Heart left ventricle (tissue), 16 donors: Measurements from ENCODE around the gene LENG1. TPM values are rescaled to one million over a fixed set of nuclear protein-coding genes. Genes with fewer than 3 reads are reported as not detected.
"Not testable (repeated sequence)": the region's sequence is repeated elsewhere in the genome, so short reads cannot be mapped to it uniquely, and the experiment has no call there.

Experiments
- ATAC-seq, 4 donors: fragments of 200-7000 bp; cut with Tn5 transposase; one replicate each; pipeline ENCODE4 v1.9.1; 2020 to 2022; ENCODE audit warnings: moderate library complexity in 4 of 4, mild to moderate bottlenecking in 3 of 4, moderate number of reproducible peaks in 1 of 4
- DNase-seq, 5 donors: peaks; one replicate each; pipeline ENCODE4 v3.0.0-alpha.2; 2020
- H3K27ac ChIP-seq, 12 donors: fragments of 200-600 bp; sonication (generic) in 4 of 12; one replicate each; pipeline versions ENCODE4 v1.5.0 to v1.8.0; 2016 to 2022; ENCODE audit warnings: mild to moderate bottlenecking in 2 of 12
- H3K27me3 ChIP-seq, 9 donors: fragments of 200-600 bp; sonication (generic) in 2 of 9; one replicate each; pipeline versions ENCODE4 v1.5.1 to v1.8.0; 2016 to 2022; ENCODE audit warnings: mild to moderate bottlenecking in 3 of 9
- H3K36me3 ChIP-seq, 9 donors: fragments of 200-600 bp; sonication (generic) in 2 of 9; one replicate each; pipeline versions ENCODE4 v1.5.0 to v1.8.0; 2018 to 2022; ENCODE audit warnings: mild to moderate bottlenecking in 2 of 9
- H3K4me1 ChIP-seq, 12 donors: fragments of 200-600 bp; sonication (generic) in 4 of 12; one replicate each; pipeline versions ENCODE4 v1.5.0 to v1.8.0; 2016 to 2022; ENCODE audit warnings: mild to moderate bottlenecking in 3 of 12
- H3K4me3 ChIP-seq, 12 donors: fragments of 200-600 bp; sonication (generic) in 4 of 12; one replicate each; pipeline versions ENCODE4 v1.5.0 to v1.8.0; 2017 to 2022; ENCODE audit warnings: mild to moderate bottlenecking in 9 of 12, moderate library complexity in 4 of 12
- H3K9me3 ChIP-seq, 12 donors: fragments of 200-600 bp; sonication (generic) in 4 of 12; one replicate each; pipeline versions ENCODE4 v1.5.0 to v1.8.0; 2016 to 2022; ENCODE audit warnings: mild to moderate bottlenecking in 1 of 12
- POLR2A ChIP-seq, 2 donors: fragments of 450-650 bp; IDR thresholded peaks; one replicate each; pipeline ENCODE4 v1.6.1; 2017; ENCODE audit warnings: antibody characterized with exemption in 2 of 2, mild to moderate bottlenecking in 2 of 2, moderate library complexity in 2 of 2
- WGBS, 4 donors: extraction: QIAGEN DNeasy Blood & Tissue Kit in 2 of 4; methylation state at CpG; one replicate each; pipeline versions ENCODE4 v1.1.5 to v1.1.7; 2013 to 2018; 5-methylcytosine and 5-hydroxymethylcytosine counted together
- intact Hi-C, 10 donors: fragments of 100-400 bp; cut with DNase I; formaldehyde crosslinking; loops; one replicate each; pipeline versions ENCODE4 v1.11.1 to v1.14.2; 2022
- polyA plus RNA-seq, 2 donors: library from polyadenylated mRNA; stranded (reverse); fragments of 200-250 nt; gene quantifications; one replicate each; pipeline ENCODE4 v1.2.3, GENCODE V29; 2013
- total RNA-seq, 9 donors: library from RNA; depleted of rRNA in 2 of 9; stranded (reverse); fragments of >200 nt in 2 of 9; fragmentation: NEBNext Ultra II Directional in 3 of 9; extraction: Animal tissue kit (Norgen Biotek cat#: 25700) in 3 of 9; gene quantifications; one replicate each; pipeline versions ENCODE4 v1.1.0 to v1.2.4, GENCODE V29; 2016 to 2023
- TF ChIP-seq, protein P1 (sequence below), 12 donors: fragments of 200-600 bp; sonication (generic) in 4 of 12; IDR thresholded peaks; one replicate each; pipeline versions ENCODE4 v1.5.0 to v1.8.0; 2018 to 2022; ENCODE audit warnings: antibody characterized with exemption in 12 of 12, mild to moderate bottlenecking in 5 of 12
- donor health status: ischemic (EF 13 %, LVEDD 7.1; RV severe dilation, severe dysfunction).
- donor health status: healthy with polysubstance abuse.
- donor health status: DM: no; HTN: yes; CAD: no.
- donor health status: DM: no; HTN: no; CAD: no.
- donor health status: ischemic (EF 25% LVEDD 6.9; RV normal size, moderate dysfunction).
- donor health status: ischemic (EF 25% LVEDD 5.7; RV mildly dilated, moderate dysfunction).
- donor health status: healthy.
- donor health status: DM: yes; HTN: yes; CAD: no.
- donor health status: ischemic (EF 35%, LVEDD 5.7; RV mildly dilated, moderate dysfunction).
- donor health status: nonischemic (EF 11% LVEDD 7.7; RV severe dilation, severe dysfunction).
- donor health status: DM: yes; HTN: yes; CAD: no.
- donor health status: PGD.
- donor health status: ischemic (EF 29% LVEDD 5.4; RV normal size, mild dysfunction).
- donor health status: nonischemic (EF 23%, LVEDD 6.1; RV moderate dilation, normal function).

LENG1 gene
- total and polyA plus RNA-seq, 11 donors = 5.4 to 18.6 (median 7.0) TPM

DNA sequence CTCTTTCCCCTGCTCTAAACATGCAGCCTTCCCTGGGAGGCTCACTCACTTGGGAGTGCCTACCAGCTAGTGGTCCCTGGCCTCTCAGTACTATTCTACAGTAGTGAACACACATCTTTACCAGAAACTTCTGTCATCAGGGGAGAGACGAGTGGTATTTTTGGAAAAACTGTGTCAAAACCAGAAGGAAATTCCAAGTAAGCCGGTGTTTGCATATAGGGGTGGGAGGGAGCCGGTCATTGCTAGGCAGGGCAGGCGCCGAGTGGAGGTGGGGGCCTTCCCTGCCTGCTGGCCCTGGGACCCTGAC is 48.1 kb upstream of the LENG1 start:
- no peaks in the 10 kb centered on the region for H3K27me3 ChIP-seq
- peaks cover 17 to 86% (median 57%) of the 10 kb centered on the region in 12 donors for H3K4me1 ChIP-seq
- 74 to 80% (median 78%) methylated on average over 5 of the region's 5 CpGs for WGBS, 4 donors
- H3K27ac ChIP-seq = peak overlapping the region in 9 of 12 donors; percentile 30 to 91 (median 56)
- DNase-seq (peak in 1 of 5 donors; percentile 71), ATAC-seq (no peak)
- intact Hi-C loops = no loop called here
- TF ChIP-seq, protein P1, sequence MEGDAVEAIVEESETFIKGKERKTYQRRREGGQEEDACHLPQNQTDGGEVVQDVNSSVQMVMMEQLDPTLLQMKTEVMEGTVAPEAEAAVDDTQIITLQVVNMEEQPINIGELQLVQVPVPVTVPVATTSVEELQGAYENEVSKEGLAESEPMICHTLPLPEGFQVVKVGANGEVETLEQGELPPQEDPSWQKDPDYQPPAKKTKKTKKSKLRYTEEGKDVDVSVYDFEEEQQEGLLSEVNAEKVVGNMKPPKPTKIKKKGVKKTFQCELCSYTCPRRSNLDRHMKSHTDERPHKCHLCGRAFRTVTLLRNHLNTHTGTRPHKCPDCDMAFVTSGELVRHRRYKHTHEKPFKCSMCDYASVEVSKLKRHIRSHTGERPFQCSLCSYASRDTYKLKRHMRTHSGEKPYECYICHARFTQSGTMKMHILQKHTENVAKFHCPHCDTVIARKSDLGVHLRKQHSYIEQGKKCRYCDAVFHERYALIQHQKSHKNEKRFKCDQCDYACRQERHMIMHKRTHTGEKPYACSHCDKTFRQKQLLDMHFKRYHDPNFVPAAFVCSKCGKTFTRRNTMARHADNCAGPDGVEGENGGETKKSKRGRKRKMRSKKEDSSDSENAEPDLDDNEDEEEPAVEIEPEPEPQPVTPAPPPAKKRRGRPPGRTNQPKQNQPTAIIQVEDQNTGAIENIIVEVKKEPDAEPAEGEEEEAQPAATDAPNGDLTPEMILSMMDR (IDR thresholded peaks at IDR 0.05) = no peak
- no peak for TF ChIP-seq POLR2A (IDR thresholded peaks at IDR 0.05)
- H3K9me3 ChIP-seq = no peaks in the 10 kb centered on the region
- H3K4me3 ChIP-seq = peak overlapping the region in 1 of 12 donors; percentile 58
- peaks cover 2 to 59% (median 55%) of the 10 kb centered on the region in 9 donors for H3K36me3 ChIP-seq

DNA sequence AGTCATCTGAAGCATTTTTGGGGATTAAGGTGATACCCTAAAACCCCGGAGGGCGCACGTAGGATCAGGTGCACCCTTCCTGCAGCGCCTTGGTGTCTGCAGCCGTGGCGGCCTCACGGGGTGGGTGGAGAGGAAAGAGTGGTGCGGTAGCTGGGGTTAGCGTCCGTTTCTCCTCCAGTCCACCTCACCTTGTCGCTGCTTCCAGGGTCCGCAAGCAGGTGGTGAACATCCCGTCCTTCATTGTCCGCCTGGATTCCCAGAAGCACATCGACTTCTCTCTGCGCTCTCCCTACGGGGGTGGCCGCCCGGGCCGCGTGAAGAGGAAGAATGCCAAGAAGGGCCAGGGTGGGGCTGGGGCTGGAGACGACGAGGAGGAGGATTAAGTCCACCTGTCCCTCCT is 47.7 kb upstream of the LENG1 start:
- peak overlapping the region in 7 of 12 donors; percentile 30 to 91 (median 50) for H3K27ac ChIP-seq

DNA sequence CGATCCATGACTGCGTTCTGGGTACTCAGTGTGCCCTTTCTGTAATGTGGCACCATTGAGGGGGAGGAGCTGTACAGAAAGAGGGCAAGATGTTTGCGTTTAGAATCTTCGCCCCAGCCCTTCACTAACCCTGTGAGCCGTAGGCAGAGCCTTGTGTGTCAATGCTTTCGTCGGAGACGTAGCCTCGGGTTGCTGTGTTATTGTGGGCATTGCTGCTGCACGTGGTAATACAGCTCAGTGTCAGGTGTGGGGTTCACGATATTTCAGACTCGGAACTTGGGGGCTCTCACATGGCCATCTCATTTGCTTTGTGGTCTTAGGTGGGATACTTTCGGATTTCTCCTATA is 47.3 kb upstream of the LENG1 start:
- 51 to 87% (median 78%) methylated on average over 4 to 13 of the region's 13 CpGs for WGBS, 4 donors
- ATAC-seq (no peak), DNase-seq (no peak)
- Histone ChIP-seq H3K36me3 (peaks cover 2 to 67% (median 63%) of the 10 kb centered on the region in 9 donors), H3K27me3 (no peaks in the 10 kb centered on the region), H3K9me3 (no peaks in the 10 kb centered on the region), H3K27ac (peak overlapping the region in 6 of 12 donors; percentile 30 to 91 (median 56)), H3K4me1 (peaks cover 23 to 94% (median 65%) of the 10 kb centered on the region in 12 donors), H3K4me3 (peak overlapping the region in 1 of 12 donors; percentile 58)
- intact Hi-C loops = no loop called here
- TF ChIP-seq, protein P1 (IDR thresholded peaks at IDR 0.05) = no peak
- TF ChIP-seq POLR2A (IDR thresholded peaks at IDR 0.05) = no peak

More for the DNA sequence above, 47.7 kb upstream of the LENG1 start:
- peak in 1 of 5 donors; percentile 46 for DNase-seq
- Histone ChIP-seq H3K4me3 (peak overlapping the region in 1 of 12 donors; percentile 58), H3K4me1 (peaks cover 20 to 90% (median 61%) of the 10 kb centered on the region in 12 donors), H3K36me3 (peaks cover 2 to 63% (median 59%) of the 10 kb centered on the region in 9 donors)
- ATAC-seq, H3K9me3 ChIP-seq, intact Hi-C loops, H3K27me3 ChIP-seq: not testable (repeated sequence)
- 72 to 80% (median 77%) methylated on average over 23 of the region's 23 CpGs for WGBS, 4 donors

DNA sequence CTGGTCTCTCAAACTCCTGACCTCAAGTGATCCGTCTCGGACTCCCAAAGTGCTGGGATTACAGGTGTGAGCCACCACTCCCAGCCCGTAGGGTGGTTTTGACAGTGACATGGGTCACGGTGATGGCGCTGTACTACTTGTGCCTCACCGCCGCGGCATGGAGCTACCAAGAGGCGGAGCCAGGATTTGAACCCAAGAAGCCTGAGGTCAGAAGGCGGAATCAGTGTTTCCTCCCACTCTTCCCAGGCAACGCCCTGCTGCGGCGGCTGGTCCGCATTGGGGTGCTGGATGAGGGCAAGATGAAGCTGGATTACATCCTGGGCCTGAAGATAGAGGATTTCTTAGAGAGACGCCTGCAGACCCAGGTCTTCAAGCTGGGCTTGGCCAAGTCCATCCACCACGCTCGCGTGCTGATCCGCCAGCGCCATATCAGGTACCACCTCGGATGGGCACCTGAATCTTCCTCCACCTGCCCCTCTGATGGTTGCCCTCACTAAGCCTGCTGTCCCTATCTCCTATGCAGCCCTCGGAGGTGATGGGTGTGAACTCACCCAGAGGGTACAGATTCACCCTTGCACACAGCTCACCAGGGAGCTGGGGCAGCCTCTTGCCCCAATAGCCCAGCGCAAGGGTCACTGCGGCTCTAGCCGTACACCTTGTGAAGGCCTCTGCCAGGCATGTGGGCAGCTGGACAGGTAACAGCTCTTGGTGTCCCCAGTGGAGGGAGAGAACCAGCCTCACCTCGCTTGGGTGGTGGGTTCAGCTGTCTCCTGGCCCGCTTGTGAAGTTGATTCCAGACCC is 46.7 kb upstream of the LENG1 start:
- DNase-seq = no peak
- Histone ChIP-seq H3K27ac (peak overlapping the region in 5 of 12 donors; percentile 49 to 91 (median 63)), H3K27me3 (no peaks in the 10 kb centered on the region), H3K4me3 (peak overlapping the region in 1 of 12 donors; percentile 58), H3K9me3 (no peaks in the 10 kb centered on the region), H3K4me1 (peaks cover 27 to 97% (median 71%) of the 10 kb centered on the region in 12 donors), H3K36me3 (peaks cover 2 to 72% (median 67%) of the 10 kb centered on the region in 9 donors)
- WGBS, 4 donors = 89 to 93% (median 92%) methylated on average over 24 to 27 of the region's 27 CpGs
- no peak for ATAC-seq
- intact Hi-C loops = no loop called here
- TF ChIP-seq, protein P1 (IDR thresholded peaks at IDR 0.05) = no peak
- no peak for TF ChIP-seq POLR2A (IDR thresholded peaks at IDR 0.05)
